ENCODE data around the gene PCDHGB1. TPM values are rescaled to one million over a fixed set of nuclear protein-coding genes. Genes with fewer than 3 reads are reported as not detected.

The PCDHGB1 gene
- total RNA-seq, 2 donors from 2014 or later = 1.4 to 6.6 TPM

DNA sequence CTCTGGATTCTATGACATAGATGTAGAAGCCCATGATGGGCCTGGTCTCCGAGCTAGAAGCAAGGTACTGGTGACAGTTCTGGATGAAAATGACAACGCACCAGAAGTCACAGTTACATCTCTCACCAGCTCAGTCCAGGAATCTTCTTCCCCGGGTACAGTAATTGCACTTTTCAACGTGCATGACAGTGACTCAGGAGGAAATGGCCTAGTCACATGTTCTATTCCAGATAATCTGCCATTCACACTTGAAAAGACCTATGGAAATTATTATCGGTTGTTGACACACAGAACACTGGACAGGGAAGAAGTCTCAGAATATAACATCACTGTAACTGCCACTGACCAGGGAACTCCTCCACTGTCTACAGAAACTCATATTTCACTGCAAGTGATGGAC is 6.2 kb downstream of the PCDHGB1 start:
- H3K9ac ChIP-seq (ENCODE audit: extremely low read depth, low read length, poor library complexity, severe bottlenecking) = no peak overlapping the region
- no peaks in the 10 kb centered on the region for H3K4me1 ChIP-seq (ENCODE audit: control insufficient read depth, insufficient read depth, low read length)
- WGBS, 2 experiments (ENCODE audit: insufficient coverage in 1 of 2, insufficient read length in 1 of 2) = 80 to 96% methylated on average over 4 to 5 of the region's 5 CpGs
- H3K9me3 Mint-ChIP-seq = peaks cover 68% of the 10 kb centered on the region
- H3K27me3 ChIP-seq (ENCODE audit: control insufficient read depth, insufficient read depth, low read length, poor library complexity, severe bottlenecking) = no peaks in the 10 kb centered on the region
- H3K4me3 Mint-ChIP-seq = no peak overlapping the region
- no peak overlapping the region for H3K27ac Mint-ChIP-seq
- H3K36me3 Mint-ChIP-seq (ENCODE audit: low read depth) = peaks cover 57% of the 10 kb centered on the region
- no peak overlapping the region for H3K4me3 ChIP-seq (ENCODE audit: low read length)
- H3K4me1 Mint-ChIP-seq = no peaks in the 10 kb centered on the region
- H3K36me3 ChIP-seq (ENCODE audit: control insufficient read depth, insufficient read depth, low read length) = no peaks in the 10 kb centered on the region
- H3K27ac ChIP-seq (ENCODE audit: low read depth, low read length) = no peak overlapping the region
- H3K27me3 Mint-ChIP-seq (ENCODE audit: insufficient read depth) = no peaks in the 10 kb centered on the region
- TF ChIP-seq, protein P1, sequence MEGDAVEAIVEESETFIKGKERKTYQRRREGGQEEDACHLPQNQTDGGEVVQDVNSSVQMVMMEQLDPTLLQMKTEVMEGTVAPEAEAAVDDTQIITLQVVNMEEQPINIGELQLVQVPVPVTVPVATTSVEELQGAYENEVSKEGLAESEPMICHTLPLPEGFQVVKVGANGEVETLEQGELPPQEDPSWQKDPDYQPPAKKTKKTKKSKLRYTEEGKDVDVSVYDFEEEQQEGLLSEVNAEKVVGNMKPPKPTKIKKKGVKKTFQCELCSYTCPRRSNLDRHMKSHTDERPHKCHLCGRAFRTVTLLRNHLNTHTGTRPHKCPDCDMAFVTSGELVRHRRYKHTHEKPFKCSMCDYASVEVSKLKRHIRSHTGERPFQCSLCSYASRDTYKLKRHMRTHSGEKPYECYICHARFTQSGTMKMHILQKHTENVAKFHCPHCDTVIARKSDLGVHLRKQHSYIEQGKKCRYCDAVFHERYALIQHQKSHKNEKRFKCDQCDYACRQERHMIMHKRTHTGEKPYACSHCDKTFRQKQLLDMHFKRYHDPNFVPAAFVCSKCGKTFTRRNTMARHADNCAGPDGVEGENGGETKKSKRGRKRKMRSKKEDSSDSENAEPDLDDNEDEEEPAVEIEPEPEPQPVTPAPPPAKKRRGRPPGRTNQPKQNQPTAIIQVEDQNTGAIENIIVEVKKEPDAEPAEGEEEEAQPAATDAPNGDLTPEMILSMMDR (conservative IDR thresholded peaks at IDR 0.05) = no peak
- peaks cover 66% of the 10 kb centered on the region for H3K9me3 ChIP-seq (ENCODE audit: control insufficient read depth, low read length)
- DNase-seq = no peak

DNA sequence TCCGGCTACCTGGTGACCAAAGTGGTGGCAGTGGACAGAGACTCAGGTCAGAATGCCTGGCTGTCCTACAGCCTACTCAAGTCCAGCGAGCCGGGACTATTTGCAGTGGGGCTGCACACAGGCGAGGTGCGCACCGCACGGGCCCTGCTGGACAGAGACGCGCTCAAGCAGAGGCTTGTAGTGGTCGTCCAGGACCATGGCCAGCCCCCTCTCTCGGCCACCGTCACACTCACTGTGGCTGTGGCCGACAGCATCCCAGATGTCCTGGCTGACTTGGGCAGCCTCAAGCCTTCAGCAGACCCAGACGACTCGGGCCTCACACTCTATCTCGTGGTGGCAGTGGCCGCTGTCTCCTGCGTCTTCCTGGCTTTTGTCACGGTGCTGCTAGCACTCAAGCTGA is 7.1 kb downstream of the PCDHGB1 start:
- H3K4me1 Mint-ChIP-seq = no peaks in the 10 kb centered on the region
- no peak overlapping the region for H3K27ac Mint-ChIP-seq
- peaks cover 69% of the 10 kb centered on the region for H3K9me3 Mint-ChIP-seq
- TF ChIP-seq, protein P1 (conservative IDR thresholded peaks at IDR 0.05) = no peak
- Histone ChIP-seq H3K27ac (ENCODE audit: low read depth, low read length) (no peak overlapping the region), H3K4me1 (ENCODE audit: control insufficient read depth, insufficient read depth, low read length) (no peaks in the 10 kb centered on the region), H3K4me3 (ENCODE audit: low read length) (no peak overlapping the region), H3K27me3 (ENCODE audit: control insufficient read depth, insufficient read depth, low read length, poor library complexity, severe bottlenecking) (no peaks in the 10 kb centered on the region), H3K36me3 (ENCODE audit: control insufficient read depth, insufficient read depth, low read length) (no peaks in the 10 kb centered on the region), H3K9me3 (ENCODE audit: control insufficient read depth, low read length) (peaks cover 65% of the 10 kb centered on the region), H3K9ac (ENCODE audit: extremely low read depth, low read length, poor library complexity, severe bottlenecking) (no peak overlapping the region)
- 94 to 98% methylated on average over 18 to 19 of the region's 19 CpGs for WGBS, 2 experiments (ENCODE audit: insufficient coverage in 1 of 2, insufficient read length in 1 of 2)
- peaks cover 55% of the 10 kb centered on the region for H3K36me3 Mint-ChIP-seq (ENCODE audit: low read depth)
- DNase-seq = no peak
- H3K4me3 Mint-ChIP-seq = no peak overlapping the region
- no peaks in the 10 kb centered on the region for H3K27me3 Mint-ChIP-seq (ENCODE audit: insufficient read depth)

DNA sequence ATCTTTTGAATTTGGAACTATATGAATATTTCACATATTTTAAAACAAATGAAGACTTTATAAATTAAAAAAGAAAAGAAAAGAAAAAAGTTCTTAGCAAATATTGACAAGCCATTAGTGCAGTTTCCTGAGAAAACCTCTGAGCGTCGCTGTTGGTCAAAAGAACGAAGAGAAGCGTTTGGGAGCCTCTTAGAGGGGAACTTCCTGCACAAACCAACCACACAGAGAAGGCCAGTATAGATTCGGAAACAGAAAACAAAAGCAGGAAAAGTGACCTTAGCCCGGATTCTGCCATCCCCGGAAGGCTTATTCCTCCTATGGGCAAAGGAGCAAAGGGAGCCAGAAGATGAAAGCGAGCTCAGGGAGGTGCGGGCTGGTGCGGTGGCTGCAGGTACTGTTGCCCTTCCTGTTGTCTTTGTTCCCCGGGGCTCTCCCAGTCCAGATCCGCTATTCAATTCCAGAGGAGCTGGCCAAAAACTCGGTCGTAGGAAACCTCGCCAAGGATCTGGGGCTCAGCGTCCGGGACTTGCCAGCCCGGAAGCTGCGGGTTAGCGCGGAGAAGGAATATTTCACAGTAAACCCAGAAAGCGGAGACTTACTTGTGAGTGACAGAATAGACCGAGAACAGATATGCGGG is 10.0 kb downstream of the PCDHGB1 start, which contains the start of gene PCDHGB2:
Gene PCDHGB2 (plus strand): TSS at position 205 of the 637 bp plus-strand sequence. CDS start 142 bp downstream, at position 347.
- peaks cover 61% of the 10 kb centered on the region for H3K9me3 ChIP-seq (ENCODE audit: control insufficient read depth, low read length)
- no peaks in the 10 kb centered on the region for H3K4me1 ChIP-seq (ENCODE audit: control insufficient read depth, insufficient read depth, low read length)
- no peak within 1 kb of the TSS for H3K9ac ChIP-seq (ENCODE audit: extremely low read depth, low read length, poor library complexity, severe bottlenecking)
- H3K4me3 ChIP-seq (ENCODE audit: low read length) = no peak within 1 kb of the TSS
- H3K27me3 ChIP-seq (ENCODE audit: control insufficient read depth, insufficient read depth, low read length, poor library complexity, severe bottlenecking) = no peaks in the 10 kb centered on the region
- TF ChIP-seq, protein P1 (conservative IDR thresholded peaks at IDR 0.05) = peak; percentile 72
- DNase-seq = peak; percentile 63
- Mint-ChIP-seq H3K4me3 (no peak within 1 kb of the TSS), H3K9me3 (peaks cover 77% of the 10 kb centered on the region), H3K27ac (no peak within 1 kb of the TSS), H3K27me3 (ENCODE audit: insufficient read depth) (no peaks in the 10 kb centered on the region), H3K4me1 (no peaks in the 10 kb centered on the region), H3K36me3 (ENCODE audit: low read depth) (peaks cover 56% of the 10 kb centered on the region)
- no peak within 1 kb of the TSS for H3K27ac ChIP-seq (ENCODE audit: low read depth, low read length)
- WGBS, 2 experiments (ENCODE audit: insufficient coverage in 1 of 2, insufficient read length in 1 of 2) = 88 to 90% methylated on average over 21 to 24 of the region's 24 CpGs
- no peaks in the 10 kb centered on the region for H3K36me3 ChIP-seq (ENCODE audit: control insufficient read depth, insufficient read depth, low read length)

Data from endodermal cell (in vitro differentiated cells).